ENCODE results near the gene PBX1. TPM values are rescaled to one million over a fixed set of nuclear protein-coding genes. Genes with fewer than 3 reads are reported as not detected.

PBX1 gene
- total RNA-seq, 6 experiments from 2014 or later = 3.1 to 7.9 (median 6.9) TPM

- Histone ChIP-seq H3K9me3 (no peaks in the 10 kb centered on the region), H3K4me1 (peaks cover 0 to 22% (median 0%) of the 10 kb centered on the region in 4 donors), H3K4me3 (peak overlapping the region; percentile 32 to 67 (median 52)), H3K27ac (peak overlapping the region; percentile 30 to 53 (median 34)), H3K27me3 (no peaks in the 10 kb centered on the region), H3K36me3 (no peaks in the 10 kb centered on the region)
- WGBS (ENCODE audit: insufficient coverage, low coverage, low lambda C conversion rate, missing lambda C conversion rate) = 1% methylated on average over 11 of the region's 11 CpGs
- no peak for TF ChIP-seq POLR2A (IDR thresholded peaks at IDR 0.05)
- DNase-seq = no peak
- ATAC-seq = no peak
- intact Hi-C loops (cut with DNase I) = no loop called here
These were observed 1.1 kb downstream of the PBX1 start for GRCh38 chr1:164560121-164560541.

DNA sequence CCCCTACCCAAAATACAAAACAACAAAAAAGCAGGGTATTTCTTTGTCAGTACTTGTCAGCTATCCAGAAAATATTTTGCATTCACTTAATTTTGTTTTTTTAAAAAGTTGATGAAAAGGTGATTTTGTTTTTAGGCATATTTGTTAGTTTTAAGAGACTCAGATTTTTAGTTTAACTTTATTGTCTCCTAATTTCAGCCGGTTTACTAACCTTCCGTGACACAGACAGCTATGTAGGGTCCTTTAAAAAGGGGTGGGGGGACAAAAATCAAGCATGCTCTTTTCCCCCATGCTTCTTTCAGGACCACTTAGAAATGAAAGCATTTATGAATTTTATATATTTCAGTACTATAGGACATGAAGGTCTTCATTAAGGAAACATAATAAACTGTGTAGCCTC is 1.6 kb downstream of the PBX1 start:
- no peaks in the 10 kb centered on the region for H3K27me3 ChIP-seq
- TF ChIP-seq CTCF (IDR thresholded peaks at IDR 0.05) (no peak), POLR2A (IDR thresholded peaks at IDR 0.05) (no peak)
- no peaks in the 10 kb centered on the region for H3K9me3 ChIP-seq
- intact Hi-C loops (cut with DNase I) = no loop called here
- 5% methylated on average over 2 of the region's 2 CpGs for WGBS (ENCODE audit: insufficient coverage, low coverage, low lambda C conversion rate, missing lambda C conversion rate)
- peak overlapping the region in 2 of 3 donors; percentile 34 to 53 for H3K27ac ChIP-seq
- no peak for ATAC-seq
- no peak for DNase-seq
- H3K4me3 ChIP-seq = peak overlapping the region; percentile 32 to 67 (median 52)
- H3K4me1 ChIP-seq = peaks cover 0 to 22% (median 0%) of the 10 kb centered on the region in 4 donors
- no peaks in the 10 kb centered on the region for H3K36me3 ChIP-seq

DNA sequence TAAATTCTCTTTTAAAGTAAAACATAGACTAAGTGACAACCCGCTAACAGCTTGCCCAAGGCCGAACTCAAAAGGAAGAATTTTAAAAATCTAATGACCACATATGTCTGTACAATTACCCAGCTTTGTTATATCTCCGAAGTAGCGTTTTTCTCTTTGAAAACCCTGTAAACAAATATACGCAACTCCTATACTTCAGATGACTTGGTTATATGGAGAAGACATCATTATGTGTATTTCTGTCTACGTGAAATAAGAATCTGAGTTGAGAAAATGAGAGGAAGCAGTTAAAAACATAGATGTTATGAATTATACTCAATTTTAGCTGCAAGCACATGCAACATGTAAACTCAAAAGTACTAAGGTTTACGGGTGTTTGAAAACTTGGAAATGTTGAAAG is 2.0 kb downstream of the PBX1 start:
- H3K4me3 ChIP-seq = peak overlapping the region; percentile 32 to 67 (median 52)
- TF ChIP-seq POLR2A (IDR thresholded peaks at IDR 0.05) (no peak), CTCF (IDR thresholded peaks at IDR 0.05) (no peak)
- no peaks in the 10 kb centered on the region for H3K36me3 ChIP-seq
- ATAC-seq = no peak
- WGBS (ENCODE audit: insufficient coverage, low coverage, low lambda C conversion rate, missing lambda C conversion rate) = 13% methylated on average over 7 of the region's 7 CpGs
- H3K27me3 ChIP-seq = no peaks in the 10 kb centered on the region
- no peaks in the 10 kb centered on the region for H3K9me3 ChIP-seq
- peaks cover 0 to 22% (median 0%) of the 10 kb centered on the region in 4 donors for H3K4me1 ChIP-seq
- peak overlapping the region in 2 of 3 donors; percentile 34 to 53 for H3K27ac ChIP-seq
- DNase-seq = no peak
- intact Hi-C loops (cut with DNase I) = no loop called here

- Histone ChIP-seq H3K27me3 (no peaks in the 10 kb centered on the region), H3K9me3 (no peaks in the 10 kb centered on the region), H3K4me1 (peaks cover 0 to 22% (median 0%) of the 10 kb centered on the region in 4 donors), H3K4me3 (peak overlapping the region in 2 of 3 donors; percentile 52 to 67), H3K36me3 (no peaks in the 10 kb centered on the region), H3K27ac (peak overlapping the region in 1 of 3 donors; percentile 53)
- DNase-seq (no peak), ATAC-seq (no peak)
- TF ChIP-seq CTCF (IDR thresholded peaks at IDR 0.05) = no peak
- TF ChIP-seq POLR2A (IDR thresholded peaks at IDR 0.05) = no peak
- intact Hi-C loops (cut with DNase I) = no loop called here
- WGBS (ENCODE audit: insufficient coverage, low coverage, low lambda C conversion rate, missing lambda C conversion rate) = 27% methylated on average over 1 of the region's 1 CpG
These were observed 2.5 kb downstream of the PBX1 start for GRCh38 chr1:164561472-164561871.

GRCh38 chr1:164562061-164562460 is 3.1 kb downstream of the PBX1 start:
- no peak overlapping the region for H3K4me3 ChIP-seq
- TF ChIP-seq POLR2A (IDR thresholded peaks at IDR 0.05) (no peak), CTCF (IDR thresholded peaks at IDR 0.05) (no peak)
- no peaks in the 10 kb centered on the region for H3K9me3 ChIP-seq
- no peaks in the 10 kb centered on the region for H3K27me3 ChIP-seq
- DNase-seq (no peak), ATAC-seq (no peak)
- no peaks in the 10 kb centered on the region for H3K36me3 ChIP-seq
- H3K4me1 ChIP-seq = peaks cover 0 to 20% (median 0%) of the 10 kb centered on the region in 4 donors
- H3K27ac ChIP-seq = no peak overlapping the region
- intact Hi-C loops (cut with DNase I) = no loop called here

Measured in right lobe of liver (tissue), 6 donors.